ENCODE measurements around the gene LHX4. TPM values are rescaled to one million over a fixed set of nuclear protein-coding genes. Genes with fewer than 3 reads are reported as not detected.
A peak's percentile ranks its signal among the peaks of the same experiment; 100 is the strongest.

Gene LHX4
- total and polyA plus RNA-seq, 2 of the 13 experiments (the other 11 are each of a cell fraction or from before 2014, with no cell fraction given), result 0.03 to 0.07 TPM

GRCh38 chr1:180253585-180254495 lies 23.8 kb downstream of the LHX4 start (continued):
- TF ChIP-seq USF2 (IDR thresholded peaks at IDR 0.05; ENCODE audit: low read depth, low read length) (no peak), USF2 (CRISPR knock-in tag; IDR thresholded peaks at IDR 0.05; ENCODE audit: borderline replicate concordance) (no peak), NR1H2 (CRISPR knock-in tag; IDR thresholded peaks at IDR 0.05; ENCODE audit: borderline replicate concordance, low read depth) (no peak), TAF15 (IDR thresholded peaks at IDR 0.05; ENCODE audit: low read depth, low read length, poor library complexity, severe bottlenecking) (no peak), CHCHD3 (CRISPR knock-in tag; IDR thresholded peaks at IDR 0.05) (no peak; the same call in 1 of the 2 replicates), PCBP2 (optimal IDR thresholded peaks at IDR 0.05; ENCODE audit: low read depth, low read length, poor library complexity, severe bottlenecking) (no peak), ZNF441 (CRISPR knock-in tag; IDR thresholded peaks at IDR 0.05; ENCODE audit: borderline replicate concordance) (no peak), ZSCAN31 (CRISPR knock-in tag; IDR thresholded peaks at IDR 0.05; ENCODE audit: low read depth) (peak; percentile 65; the same call in 1 of the 2 replicates), PRMT3 (CRISPR knock-in tag; IDR thresholded peaks at IDR 0.05; ENCODE audit: borderline replicate concordance, low read depth) (no peak), MTF2 (CRISPR knock-in tag; IDR thresholded peaks at IDR 0.05; ENCODE audit: borderline replicate concordance) (no peak), FIP1L1 (IDR thresholded peaks at IDR 0.05; ENCODE audit: borderline replicate concordance, insufficient read depth, low read depth, low read length) (no peak), ZNF691 (CRISPR knock-in tag; IDR thresholded peaks at IDR 0.05; ENCODE audit: borderline replicate concordance, low read depth) (no peak), ZNF318 (CRISPR knock-in tag; IDR thresholded peaks at IDR 0.05) (no peak), ADNP (CRISPR knock-in tag; IDR thresholded peaks at IDR 0.05) (no peak), RFXAP (CRISPR knock-in tag; IDR thresholded peaks at IDR 0.05; ENCODE audit: borderline replicate concordance) (no peak), ZMAT5 (CRISPR knock-in tag; IDR thresholded peaks at IDR 0.05; ENCODE audit: borderline replicate concordance, low read depth) (no peak)
